Ishikawa (cell line): Measurements from ENCODE around the gene PTPRS.

ENCODE experiments used
- CEBPB ChIP-seq: IDR thresholded peaks from 2 replicates; pipeline ENCODE4 v1.6.1; 2012
- EP300 ChIP-seq: IDR thresholded peaks from 2 replicates; pipeline ENCODE4 v1.6.1; 2012; ENCODE audit warnings: borderline replicate concordance
- NFIC ChIP-seq: IDR thresholded peaks from 2 replicates; pipeline ENCODE4 v1.6.1; 2012
- RAD21 ChIP-seq: IDR thresholded peaks from 2 replicates; pipeline ENCODE4 v1.6.1; 2012; ENCODE audit warnings: low read depth
- TCF12 ChIP-seq: IDR thresholded peaks from 2 replicates; pipeline ENCODE4 v1.6.1; 2012; ENCODE audit warnings: low read depth
- YY1 ChIP-seq: IDR thresholded peaks from 2 replicates; pipeline ENCODE4 v1.6.1; 2012; ENCODE audit warnings: low read depth
- TF ChIP-seq, protein P1 (sequence below): IDR thresholded peaks from 2 replicates; pipeline ENCODE4 v1.6.1; 2012; ENCODE audit warnings: low read depth, mild to moderate bottlenecking
- TF ChIP-seq, protein P2 (sequence below): IDR thresholded peaks from 2 replicates; pipeline ENCODE4 v1.6.1; 2012

DNA sequence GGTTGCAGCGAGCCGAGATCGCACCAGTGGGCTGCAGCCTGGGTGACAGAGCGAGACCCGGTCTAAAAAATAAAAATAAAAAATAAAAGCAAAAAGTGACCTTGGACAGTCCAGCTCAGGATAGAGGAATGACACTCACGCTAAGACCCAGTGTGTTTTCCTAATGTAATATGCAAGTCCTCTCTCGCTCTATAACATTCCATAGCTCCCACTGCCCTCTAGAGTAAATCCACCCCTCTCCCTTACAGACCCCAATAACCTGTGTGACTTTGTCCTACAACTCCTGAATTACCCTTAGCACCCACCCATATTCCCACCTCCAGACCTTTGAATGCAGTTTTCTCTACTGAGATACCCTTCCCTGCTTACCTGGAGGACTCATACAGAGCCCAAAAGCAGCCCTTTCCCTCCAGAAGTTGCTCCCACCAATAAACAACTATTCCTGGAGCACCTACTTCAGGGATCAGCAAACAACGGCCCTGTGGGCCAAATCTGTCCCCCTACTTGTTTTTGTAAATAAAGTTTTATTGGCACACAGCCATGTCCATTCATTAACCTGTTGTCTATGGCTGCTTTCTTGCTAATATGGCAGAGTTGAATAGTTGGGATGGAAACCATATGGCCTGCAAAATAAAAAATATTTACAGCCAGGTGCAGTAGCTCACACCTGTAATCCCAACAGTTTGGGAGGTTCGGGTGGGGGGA is 39.8 kb upstream of the PTPRS start:
- TF ChIP-seq EP300, result no peak
- no peak for TF ChIP-seq NFIC
- no peak for TF ChIP-seq RAD21
- TF ChIP-seq, protein P1, sequence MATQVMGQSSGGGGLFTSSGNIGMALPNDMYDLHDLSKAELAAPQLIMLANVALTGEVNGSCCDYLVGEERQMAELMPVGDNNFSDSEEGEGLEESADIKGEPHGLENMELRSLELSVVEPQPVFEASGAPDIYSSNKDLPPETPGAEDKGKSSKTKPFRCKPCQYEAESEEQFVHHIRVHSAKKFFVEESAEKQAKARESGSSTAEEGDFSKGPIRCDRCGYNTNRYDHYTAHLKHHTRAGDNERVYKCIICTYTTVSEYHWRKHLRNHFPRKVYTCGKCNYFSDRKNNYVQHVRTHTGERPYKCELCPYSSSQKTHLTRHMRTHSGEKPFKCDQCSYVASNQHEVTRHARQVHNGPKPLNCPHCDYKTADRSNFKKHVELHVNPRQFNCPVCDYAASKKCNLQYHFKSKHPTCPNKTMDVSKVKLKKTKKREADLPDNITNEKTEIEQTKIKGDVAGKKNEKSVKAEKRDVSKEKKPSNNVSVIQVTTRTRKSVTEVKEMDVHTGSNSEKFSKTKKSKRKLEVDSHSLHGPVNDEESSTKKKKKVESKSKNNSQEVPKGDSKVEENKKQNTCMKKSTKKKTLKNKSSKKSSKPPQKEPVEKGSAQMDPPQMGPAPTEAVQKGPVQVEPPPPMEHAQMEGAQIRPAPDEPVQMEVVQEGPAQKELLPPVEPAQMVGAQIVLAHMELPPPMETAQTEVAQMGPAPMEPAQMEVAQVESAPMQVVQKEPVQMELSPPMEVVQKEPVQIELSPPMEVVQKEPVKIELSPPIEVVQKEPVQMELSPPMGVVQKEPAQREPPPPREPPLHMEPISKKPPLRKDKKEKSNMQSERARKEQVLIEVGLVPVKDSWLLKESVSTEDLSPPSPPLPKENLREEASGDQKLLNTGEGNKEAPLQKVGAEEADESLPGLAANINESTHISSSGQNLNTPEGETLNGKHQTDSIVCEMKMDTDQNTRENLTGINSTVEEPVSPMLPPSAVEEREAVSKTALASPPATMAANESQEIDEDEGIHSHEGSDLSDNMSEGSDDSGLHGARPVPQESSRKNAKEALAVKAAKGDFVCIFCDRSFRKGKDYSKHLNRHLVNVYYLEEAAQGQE, result no peak
- TF ChIP-seq, protein P2, sequence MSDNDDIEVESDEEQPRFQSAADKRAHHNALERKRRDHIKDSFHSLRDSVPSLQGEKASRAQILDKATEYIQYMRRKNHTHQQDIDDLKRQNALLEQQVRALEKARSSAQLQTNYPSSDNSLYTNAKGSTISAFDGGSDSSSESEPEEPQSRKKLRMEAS, result no peak
- no peak for TF ChIP-seq YY1
- no peak for TF ChIP-seq TCF12
- no peak for TF ChIP-seq CEBPB
